Panc1 (cell line): ENCODE results near the gene WDR59. TPM values are rescaled to one million over a fixed set of nuclear protein-coding genes. Genes with fewer than 3 reads are reported as not detected.

Experiments used
- ATAC-seq: fragments of 200-7000 bp; cut with Tn5 transposase; 2 replicates; pipeline ENCODE4 v1.9.1; 2020; ENCODE audit warnings: mild to moderate bottlenecking, moderate library complexity
- BruUV-seq: library from RNA; stranded (reverse); fragments of 400-500 nt; replicated peaks from 2 replicates; lab custom pipeline; 2021; lab: Mats Ljungman, UMichigan
- CTCF ChIA-PET: fragments of 300-600 bp; sonication (Branson Sonifier 250); formaldehyde crosslinking; loops from one replicate; lab custom pipeline; 2022; ENCODE audit warnings: antibody characterized with exemption; lab: Charles Lee
- POLR2A ChIA-PET: fragments of 300-600 bp; sonication (Branson Sonifier 250); formaldehyde crosslinking; loops from one replicate; lab custom pipeline; 2022; ENCODE audit warnings: antibody characterized with exemption; lab: Charles Lee
- DNase-seq: peaks from one replicate; pipeline ENCODE4 v3.0.0-alpha.2; 2010; ENCODE audit warnings: low read depth, low spot score
- H3K27ac ChIP-seq: 2 replicates; pipeline ENCODE4 v1.5.1; 2011; ENCODE audit warnings: mild to moderate bottlenecking, low read length, inconsistent platforms
- H3K27me3 ChIP-seq: fragments of 200-500 bp; sonication (Bioruptor generic); 2 replicates; pipeline ENCODE4 v1.6.0; 2014; ENCODE audit warnings: low read length, inconsistent platforms; ENCODE audit not compliant: control insufficient read depth, insufficient read depth
- H3K36me3 ChIP-seq: fragments of 200-500 bp; sonication (Bioruptor generic); 2 replicates; pipeline ENCODE4 v1.5.1; 2014; ENCODE audit warnings: inconsistent platforms, mild to moderate bottlenecking, low read length, moderate library complexity; ENCODE audit not compliant: control insufficient read depth, insufficient read depth
- H3K4me1 ChIP-seq: 2 replicates; pipeline ENCODE4 v1.5.1; 2011; ENCODE audit warnings: inconsistent platforms, mild to moderate bottlenecking, low read length, moderate library complexity; ENCODE audit not compliant: control insufficient read depth, insufficient read depth
- H3K4me3 ChIP-seq, 2 experiments: 2 replicates each; pipeline ENCODE4 v1.5.1; 2011 to 2012; ENCODE audit warnings: low read depth in 2 of 2, low read length in 2 of 2, mild to moderate bottlenecking in 2 of 2, inconsistent platforms in 1 of 2, moderate library complexity in 1 of 2
- H3K9me3 ChIP-seq: fragments of 200-500 bp; sonication (Bioruptor generic); 2 replicates; pipeline ENCODE4 v1.5.1; 2014; ENCODE audit warnings: low read depth, mild to moderate bottlenecking, inconsistent platforms, low read length, moderate library complexity; ENCODE audit not compliant: control insufficient read depth, insufficient read depth
- POLR2AphosphoS5 ChIP-seq: IDR thresholded peaks from 2 replicates; pipeline ENCODE4 v1.6.1; 2012; ENCODE audit warnings: mild to moderate bottlenecking, low read depth, low read length, moderate library complexity
- SIN3A ChIP-seq: IDR thresholded peaks from 2 replicates; pipeline ENCODE4 v1.6.1; 2012; ENCODE audit warnings: low read depth, mild to moderate bottlenecking, low read length, moderate library complexity, borderline replicate concordance; ENCODE audit not compliant: insufficient read depth
- TCF7L2 ChIP-seq: IDR thresholded peaks from 2 replicates; pipeline ENCODE4 v1.6.1; 2011; ENCODE audit warnings: mild to moderate bottlenecking, low read depth, low read length, inconsistent platforms
- in situ Hi-C: cut with HindIII; loops from 2 replicates; pipeline ENCODE4 v1.10.0; 2016; ENCODE audit warnings: low sequenced_read_pairs, low pct_unique_long_range_greater_than_20kb
- intact Hi-C: fragments of 100-400 bp; cut with micrococcal nuclease; formaldehyde crosslinking; loops from one replicate; pipeline ENCODE4 v1.10.0; 2022; ENCODE audit not compliant: unreplicated experiment
- total RNA-seq: library from RNA; stranded (reverse); gene quantifications from one replicate; pipeline ENCODE4 v1.2.1, GENCODE V29; 2021; ENCODE audit not compliant: unreplicated experiment
- TF ChIP-seq, protein P1 (sequence below): fragments of 450-650 bp; IDR thresholded peaks from 2 replicates; pipeline ENCODE4 v1.5.1; 2017; ENCODE audit warnings: mild to moderate bottlenecking
- TF ChIP-seq, protein P2 (sequence below), 2 experiments: IDR thresholded peaks; 2 replicates each; pipeline ENCODE4 v1.6.1; 2011 to 2012; ENCODE audit warnings: low read depth in 2 of 2, control low read depth in 1 of 2, low read length in 1 of 2, mild to moderate bottlenecking in 1 of 2, moderate library complexity in 1 of 2; ENCODE audit not compliant: insufficient read depth in 1 of 2

The WDR59 gene
- total RNA-seq, 1 experiment from 2014 or later: 58.7 TPM

DNA sequence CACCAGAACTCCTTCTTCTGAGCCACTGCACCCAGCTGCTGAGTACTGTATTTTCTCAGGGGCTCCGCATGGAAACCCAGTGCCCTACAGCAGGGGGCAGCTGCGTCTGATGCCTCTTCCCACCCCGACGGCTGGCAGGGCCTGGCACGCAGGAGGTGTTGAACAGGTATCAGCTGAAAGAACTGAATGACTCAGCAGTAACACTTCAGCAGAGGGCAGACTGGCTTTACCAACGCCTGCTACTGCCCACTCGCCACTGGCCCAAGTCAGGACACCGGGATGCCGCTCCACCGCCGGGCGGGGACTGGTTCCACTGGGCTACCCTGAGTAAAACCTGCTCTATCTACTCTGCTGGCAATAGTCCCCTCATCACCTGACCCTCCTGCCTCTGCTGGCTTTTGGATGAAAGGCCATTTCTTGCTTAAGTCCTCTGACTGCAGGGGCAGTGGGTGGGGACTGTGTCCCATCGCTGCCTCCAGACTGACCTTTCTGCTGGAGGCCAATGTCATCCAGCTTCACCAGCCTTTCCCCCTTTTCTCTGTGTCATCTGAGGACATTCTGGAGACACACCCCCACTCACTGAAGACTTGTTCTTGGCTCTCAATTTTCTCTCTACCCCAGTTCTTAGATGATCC is 109.9 kb downstream of the WDR59 start:
- in situ Hi-C loops: no loop called here
- H3K27ac ChIP-seq: no peak overlapping the region
- no peak for DNase-seq
- ChIA-PET CTCF (no interaction called here), POLR2A (no interaction called here)
- H3K4me3 ChIP-seq: no peak overlapping the region
- TF ChIP-seq POLR2AphosphoS5 (no peak), SIN3A (no peak), TCF7L2 (no peak)
- TF ChIP-seq, protein P1, sequence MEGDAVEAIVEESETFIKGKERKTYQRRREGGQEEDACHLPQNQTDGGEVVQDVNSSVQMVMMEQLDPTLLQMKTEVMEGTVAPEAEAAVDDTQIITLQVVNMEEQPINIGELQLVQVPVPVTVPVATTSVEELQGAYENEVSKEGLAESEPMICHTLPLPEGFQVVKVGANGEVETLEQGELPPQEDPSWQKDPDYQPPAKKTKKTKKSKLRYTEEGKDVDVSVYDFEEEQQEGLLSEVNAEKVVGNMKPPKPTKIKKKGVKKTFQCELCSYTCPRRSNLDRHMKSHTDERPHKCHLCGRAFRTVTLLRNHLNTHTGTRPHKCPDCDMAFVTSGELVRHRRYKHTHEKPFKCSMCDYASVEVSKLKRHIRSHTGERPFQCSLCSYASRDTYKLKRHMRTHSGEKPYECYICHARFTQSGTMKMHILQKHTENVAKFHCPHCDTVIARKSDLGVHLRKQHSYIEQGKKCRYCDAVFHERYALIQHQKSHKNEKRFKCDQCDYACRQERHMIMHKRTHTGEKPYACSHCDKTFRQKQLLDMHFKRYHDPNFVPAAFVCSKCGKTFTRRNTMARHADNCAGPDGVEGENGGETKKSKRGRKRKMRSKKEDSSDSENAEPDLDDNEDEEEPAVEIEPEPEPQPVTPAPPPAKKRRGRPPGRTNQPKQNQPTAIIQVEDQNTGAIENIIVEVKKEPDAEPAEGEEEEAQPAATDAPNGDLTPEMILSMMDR: no peak
- TF ChIP-seq, protein P2, sequence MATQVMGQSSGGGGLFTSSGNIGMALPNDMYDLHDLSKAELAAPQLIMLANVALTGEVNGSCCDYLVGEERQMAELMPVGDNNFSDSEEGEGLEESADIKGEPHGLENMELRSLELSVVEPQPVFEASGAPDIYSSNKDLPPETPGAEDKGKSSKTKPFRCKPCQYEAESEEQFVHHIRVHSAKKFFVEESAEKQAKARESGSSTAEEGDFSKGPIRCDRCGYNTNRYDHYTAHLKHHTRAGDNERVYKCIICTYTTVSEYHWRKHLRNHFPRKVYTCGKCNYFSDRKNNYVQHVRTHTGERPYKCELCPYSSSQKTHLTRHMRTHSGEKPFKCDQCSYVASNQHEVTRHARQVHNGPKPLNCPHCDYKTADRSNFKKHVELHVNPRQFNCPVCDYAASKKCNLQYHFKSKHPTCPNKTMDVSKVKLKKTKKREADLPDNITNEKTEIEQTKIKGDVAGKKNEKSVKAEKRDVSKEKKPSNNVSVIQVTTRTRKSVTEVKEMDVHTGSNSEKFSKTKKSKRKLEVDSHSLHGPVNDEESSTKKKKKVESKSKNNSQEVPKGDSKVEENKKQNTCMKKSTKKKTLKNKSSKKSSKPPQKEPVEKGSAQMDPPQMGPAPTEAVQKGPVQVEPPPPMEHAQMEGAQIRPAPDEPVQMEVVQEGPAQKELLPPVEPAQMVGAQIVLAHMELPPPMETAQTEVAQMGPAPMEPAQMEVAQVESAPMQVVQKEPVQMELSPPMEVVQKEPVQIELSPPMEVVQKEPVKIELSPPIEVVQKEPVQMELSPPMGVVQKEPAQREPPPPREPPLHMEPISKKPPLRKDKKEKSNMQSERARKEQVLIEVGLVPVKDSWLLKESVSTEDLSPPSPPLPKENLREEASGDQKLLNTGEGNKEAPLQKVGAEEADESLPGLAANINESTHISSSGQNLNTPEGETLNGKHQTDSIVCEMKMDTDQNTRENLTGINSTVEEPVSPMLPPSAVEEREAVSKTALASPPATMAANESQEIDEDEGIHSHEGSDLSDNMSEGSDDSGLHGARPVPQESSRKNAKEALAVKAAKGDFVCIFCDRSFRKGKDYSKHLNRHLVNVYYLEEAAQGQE (IDR thresholded peaks at IDR 0.05; ENCODE audit: insufficient read depth in 1 of 2, low read depth in 2 of 2, low read length in 1 of 2): no peak
- H3K4me1 ChIP-seq: no peaks in the 10 kb centered on the region
- ATAC-seq: no peak
- no peaks in the 10 kb centered on the region for H3K36me3 ChIP-seq
- H3K9me3 ChIP-seq: no peaks in the 10 kb centered on the region
- no peaks in the 10 kb centered on the region for H3K27me3 ChIP-seq
- BruUV-seq: no TSS peak
- intact Hi-C loops: no loop called here

DNA sequence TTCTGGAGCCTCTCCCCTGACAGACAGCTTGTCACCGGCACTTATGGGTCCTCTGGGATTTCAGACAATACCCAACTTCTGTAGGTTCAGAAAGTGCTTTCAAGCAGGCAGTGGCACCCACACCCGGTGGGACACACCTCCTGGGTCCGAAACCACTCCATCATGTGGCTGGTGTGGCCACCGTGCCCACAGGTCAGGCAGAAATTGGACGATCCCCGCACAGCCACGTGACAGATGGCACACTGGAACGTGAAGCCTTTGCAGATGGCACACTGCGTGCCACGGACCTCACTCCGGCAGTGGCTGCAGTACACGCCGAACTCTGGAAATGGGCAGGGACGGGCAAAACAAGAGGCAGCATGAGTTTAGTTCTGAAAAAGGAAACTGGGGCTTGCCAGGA is 110.8 kb downstream of the WDR59 start:
- CTCF ChIA-PET: interaction anchor here (0.6 kb wide), 1 partner anchor 11 kb away, joined by 3 read pairs; no protein-coding TSS in a partner anchor
- in situ Hi-C loops: no loop called here
- no TSS peak for BruUV-seq

More for the DNA sequence above, 110.8 kb downstream of the WDR59 start:
- no peaks in the 10 kb centered on the region for H3K4me1 ChIP-seq
- ATAC-seq: no peak
- TF ChIP-seq, protein P2 (IDR thresholded peaks at IDR 0.05; ENCODE audit: insufficient read depth in 1 of 2, low read depth in 2 of 2, low read length in 1 of 2): no peak
- TF ChIP-seq POLR2AphosphoS5 (no peak), SIN3A (no peak), TCF7L2 (no peak)
- TF ChIP-seq, protein P1: no peak
- POLR2A ChIA-PET: no interaction called here
- no peak overlapping the region for H3K27ac ChIP-seq
- no peaks in the 10 kb centered on the region for H3K36me3 ChIP-seq
- H3K27me3 ChIP-seq: no peaks in the 10 kb centered on the region
- no peak for DNase-seq
- intact Hi-C loops: no loop called here
- no peaks in the 10 kb centered on the region for H3K9me3 ChIP-seq
- H3K4me3 ChIP-seq: no peak overlapping the region
